Measurements from ENCODE around the gene ADAMTSL4. TPM values are rescaled to one million over a fixed set of nuclear protein-coding genes. Genes with fewer than 3 reads are reported as not detected.

ADAMTSL4 gene
- total RNA-seq, 1 experiment from 2014 or later = 4.3 TPM

- ChIA-PET CTCF (interaction anchor here (1.5 kb wide), 1 partner anchor 11 kb away, joined by 6 read pairs; no protein-coding TSS in a partner anchor), RAD21 (ENCODE audit: low non-redundant PET in 1 of 2, low total read pairs in 2 of 2, uncharacterized antibody in 2 of 2, unreplicated experiment in 2 of 2) (no interaction called here), POLR2A (no interaction called here)
- no peaks in the 10 kb centered on the region for H3K9me2 ChIP-seq (ENCODE audit: insufficient read depth)
- H2AFZ ChIP-seq (ENCODE audit: low read depth, low read length, poor library complexity, severe bottlenecking) = no peak overlapping the region
- H3K4me2 ChIP-seq (ENCODE audit: low read length) = no peak overlapping the region
- BruUV-seq (replicated peaks) = no TSS peak
- no peak overlapping the region for H3K4me3 ChIP-seq (replicated peaks in 1 of 2; ENCODE audit: low read depth in 1 of 2, low read length in 2 of 2)
- H4K20me1 ChIP-seq (ENCODE audit: insufficient read depth) = no peaks in the 10 kb centered on the region
- intact Hi-C loops (cut with micrococcal nuclease) = no loop called here
- no peak overlapping the region for H3K9ac ChIP-seq (ENCODE audit: low read length)
- no peaks in the 10 kb centered on the region for H3K79me2 ChIP-seq (ENCODE audit: insufficient read depth, low read length)
- no peaks in the 10 kb centered on the region for H3K27me3 ChIP-seq (ENCODE audit: insufficient read depth, low read length)
- no peaks in the 10 kb centered on the region for H3K36me3 ChIP-seq (ENCODE audit: control insufficient read depth in 1 of 2, insufficient read depth in 2 of 2, low read length in 2 of 2)
- ATAC-seq (no peak), DNase-seq (ENCODE audit: low read depth, low spot score) (no peak)
- peaks cover 3 to 5% of the 10 kb centered on the region in 2 experiments; a peak in 3 of 4 replicates for H3K4me1 ChIP-seq (ENCODE audit: control insufficient read depth in 1 of 2, insufficient read depth in 2 of 2, low read length in 2 of 2)
- TF ChIP-seq ATF3 (IDR thresholded peaks at IDR 0.05) (no peak), RAD21 (IDR thresholded peaks at IDR 0.05; ENCODE audit: low read depth) (no peak), POLR2A (IDR thresholded peaks at IDR 0.05; ENCODE audit: borderline replicate concordance, extremely low read depth, insufficient read depth, insufficient read length) (no peak), CEBPB (IDR thresholded peaks at IDR 0.05; ENCODE audit: low read depth) (no peak), EZH2 (IDR thresholded peaks at IDR 0.05) (no peak), ZNF274 (IDR thresholded peaks at IDR 0.05; ENCODE audit: low read depth, low read length) (no peak), ELF1 (IDR thresholded peaks at IDR 0.05; ENCODE audit: borderline replicate concordance, low read depth) (no peak), POLR2AphosphoS5 (IDR thresholded peaks at IDR 0.05; ENCODE audit: low read depth, low read length) (no peak), EZH2phosphoT487 (IDR thresholded peaks at IDR 0.05; ENCODE audit: borderline replicate concordance) (no peak), MAX (IDR thresholded peaks at IDR 0.05) (no peak), SIN3A (IDR thresholded peaks at IDR 0.05; ENCODE audit: low read depth) (no peak), REST (IDR thresholded peaks at IDR 0.05; ENCODE audit: low read depth) (no peak), CBX3 (IDR thresholded peaks at IDR 0.05; ENCODE audit: low read depth) (no peak), SRF (IDR thresholded peaks at IDR 0.05; ENCODE audit: low read depth) (no peak), CTCF (IDR thresholded peaks at IDR 0.05 in 2 of 3, conservative IDR thresholded peaks at IDR 0.05 in 1 of 3; ENCODE audit: borderline replicate concordance in 1 of 3, insufficient read depth in 1 of 3, low read depth in 2 of 3, low read length in 2 of 3) (no peak)
- H3K27ac ChIP-seq (ENCODE audit: low read depth, low read length) = no peak overlapping the region
- H3K9me3 ChIP-seq (ENCODE audit: control insufficient read depth in 1 of 2, insufficient read depth in 1 of 2, low read depth in 1 of 2, low read length in 2 of 2) = no peaks in the 10 kb centered on the region
Observed at GRCh38 chr1:150521196-150521968, 27.8 kb upstream of the ADAMTSL4 start.
